Caco-2 (cell line): ENCODE results near the gene ZCCHC7. TPM values are rescaled to one million over a fixed set of nuclear protein-coding genes. Genes with fewer than 3 reads are reported as not detected.

Source experiments
- BruUV-seq: library from RNA; stranded (reverse); fragments of 400-500 nt; replicated peaks from 2 replicates; lab custom pipeline; 2021; lab: Mats Ljungman, UMichigan
- CTCF ChIA-PET: fragments of 300-600 bp; sonication (Branson Sonifier 250); formaldehyde crosslinking; loops from one replicate; lab custom pipeline; 2022; ENCODE audit warnings: antibody characterized with exemption; lab: Charles Lee
- POLR2A ChIA-PET: fragments of 300-600 bp; sonication (Branson Sonifier 250); formaldehyde crosslinking; loops from one replicate; lab custom pipeline; 2022; ENCODE audit warnings: antibody characterized with exemption; lab: Charles Lee
- DNase-seq, 2 experiments: peaks; one replicate each; pipeline versions ENCODE4 v3.0.0 to v3.0.0-alpha.2; 2020 to 2022
- H3K27me3 ChIP-seq: replicated peaks from 2 replicates; pipeline ENCODE4 v1.6.0; 2011; ENCODE audit warnings: low read length; ENCODE audit not compliant: control insufficient read depth, insufficient read depth
- H3K36me3 ChIP-seq: 2 replicates; pipeline ENCODE4 v1.5.1; 2011; ENCODE audit warnings: low read length; ENCODE audit not compliant: control insufficient read depth, insufficient read depth
- H3K4me1 ChIP-seq: fragments of 250-450 bp; sonication (Bioruptor Pico); 2 replicates; pipeline ENCODE4 v1.5.1; 2020; ENCODE audit warnings: mild to moderate bottlenecking
- H3K4me3 ChIP-seq: 2 replicates; pipeline ENCODE4 v1.5.1; 2011; ENCODE audit warnings: low read depth, mild to moderate bottlenecking, control low read depth, low read length
- H3K9me3 ChIP-seq: fragments of 250-450 bp; sonication (Bioruptor Pico); 2 replicates; pipeline ENCODE4 v1.5.1; 2020; ENCODE audit warnings: mild to moderate bottlenecking, moderate library complexity
- H3K27ac Mint-ChIP-seq: one replicate; pipeline ENCODE4 v1.8.0; 2022; ENCODE audit warnings: mixed read lengths; ENCODE audit not compliant: unreplicated experiment
- H3K27me3 Mint-ChIP-seq: one replicate; pipeline ENCODE4 v1.8.0; 2022; ENCODE audit warnings: mixed read lengths; ENCODE audit not compliant: insufficient read depth, unreplicated experiment
- H3K36me3 Mint-ChIP-seq: one replicate; pipeline ENCODE4 v1.8.0; 2022; ENCODE audit warnings: mild to moderate bottlenecking, mixed read lengths; ENCODE audit not compliant: insufficient read depth, unreplicated experiment
- H3K4me1 Mint-ChIP-seq: one replicate; pipeline ENCODE4 v1.8.0; 2022; ENCODE audit warnings: low read depth, mixed read lengths; ENCODE audit not compliant: unreplicated experiment
- H3K4me3 Mint-ChIP-seq: one replicate; pipeline ENCODE4 v1.8.0; 2022; ENCODE audit warnings: mild to moderate bottlenecking, moderate library complexity, mixed read lengths; ENCODE audit not compliant: unreplicated experiment
- H3K9me3 Mint-ChIP-seq: one replicate; pipeline ENCODE4 v1.8.0; 2022; ENCODE audit warnings: mixed read lengths; ENCODE audit not compliant: unreplicated experiment
- CTCF ChIP-seq, 2 experiments: fragments of 200-600 bp in 1 of 2; IDR thresholded peaks; 1 replicate in 1 of 2; 2 replicates in 1 of 2; pipeline versions ENCODE4 v1.5.1 to v1.8.0; 2011 to 2022; ENCODE audit warnings: antibody characterized with exemption in 1 of 2, control low read depth in 1 of 2, inconsistent platforms in 1 of 2, low read depth in 1 of 2, low read length in 1 of 2, mild to moderate bottlenecking in 1 of 2, moderate library complexity in 1 of 2; ENCODE audit not compliant: insufficient read depth in 1 of 2, severe bottlenecking in 1 of 2, unreplicated experiment in 1 of 2
- intact Hi-C: fragments of 100-400 bp; cut with micrococcal nuclease; formaldehyde crosslinking; loops from one replicate; pipeline ENCODE4 v1.10.0; 2022; ENCODE audit not compliant: unreplicated experiment
- total RNA-seq: library from RNA; stranded (reverse); gene quantifications from 2 replicates; pipeline ENCODE4 v1.2.3, GENCODE V29; 2022

Gene ZCCHC7
- total RNA-seq, 1 experiment from 2014 or later, result 22.0 TPM

DNA sequence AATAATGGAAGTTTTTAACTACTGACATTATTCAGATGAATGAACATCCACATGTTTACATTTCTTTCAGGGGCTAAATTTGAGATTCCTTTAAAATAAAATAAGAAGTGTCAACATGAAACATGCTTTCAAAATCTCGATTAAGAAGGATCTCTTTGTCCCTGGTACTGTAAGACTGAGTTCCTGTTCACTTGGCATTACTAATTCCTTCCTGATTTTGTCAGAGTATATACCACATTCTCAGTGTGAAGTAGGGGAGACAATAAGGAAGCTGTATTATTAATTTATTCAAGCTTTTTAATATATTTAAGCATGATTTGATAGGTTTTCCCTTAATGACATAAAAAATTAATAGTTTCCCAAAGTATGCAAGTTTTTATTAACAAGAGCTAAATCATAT is 220.6 kb downstream of the ZCCHC7 start:
- ChIA-PET POLR2A (no interaction called here), CTCF (no interaction called here)
- Histone ChIP-seq H3K9me3 (no peaks in the 10 kb centered on the region), H3K4me3 (no peak overlapping the region), H3K27me3 (no peaks in the 10 kb centered on the region), H3K4me1 (no peaks in the 10 kb centered on the region; the same call in 1 of the 2 replicates), H3K36me3 (no peaks in the 10 kb centered on the region)
- Mint-ChIP-seq H3K9me3 (no peaks in the 10 kb centered on the region), H3K27me3 (no peaks in the 10 kb centered on the region), H3K4me1 (no peaks in the 10 kb centered on the region), H3K27ac (no peak overlapping the region), H3K4me3 (no peak overlapping the region), H3K36me3 (no peaks in the 10 kb centered on the region)
- intact Hi-C loops, result no loop called here
- no peak for TF ChIP-seq CTCF (IDR thresholded peaks at IDR 0.05; ENCODE audit: insufficient read depth in 1 of 2, low read depth in 1 of 2, low read length in 1 of 2, severe bottlenecking in 1 of 2, unreplicated experiment in 1 of 2)
- DNase-seq, result no peak
- BruUV-seq, result no TSS peak

- H3K9me3 Mint-ChIP-seq, result no peaks in the 10 kb centered on the region
- DNase-seq, result no peak
- no peak for TF ChIP-seq CTCF (IDR thresholded peaks at IDR 0.05; ENCODE audit: insufficient read depth in 1 of 2, low read depth in 1 of 2, low read length in 1 of 2, severe bottlenecking in 1 of 2, unreplicated experiment in 1 of 2)
- H3K36me3 Mint-ChIP-seq, result no peaks in the 10 kb centered on the region
- H3K4me3 Mint-ChIP-seq, result no peak overlapping the region
- Histone ChIP-seq H3K9me3 (no peaks in the 10 kb centered on the region), H3K27me3 (no peaks in the 10 kb centered on the region), H3K36me3 (no peaks in the 10 kb centered on the region), H3K4me3 (no peak overlapping the region), H3K4me1 (no peaks in the 10 kb centered on the region; the same call in 1 of the 2 replicates)
- ChIA-PET POLR2A (no interaction called here), CTCF (no interaction called here)
- no peaks in the 10 kb centered on the region for H3K4me1 Mint-ChIP-seq
- no peak overlapping the region for H3K27ac Mint-ChIP-seq
- no peaks in the 10 kb centered on the region for H3K27me3 Mint-ChIP-seq
- intact Hi-C loops, result no loop called here
- no TSS peak for BruUV-seq
These were observed 221.3 kb downstream of the ZCCHC7 start for GRCh38 chr9:37341704-37342103.

DNA sequence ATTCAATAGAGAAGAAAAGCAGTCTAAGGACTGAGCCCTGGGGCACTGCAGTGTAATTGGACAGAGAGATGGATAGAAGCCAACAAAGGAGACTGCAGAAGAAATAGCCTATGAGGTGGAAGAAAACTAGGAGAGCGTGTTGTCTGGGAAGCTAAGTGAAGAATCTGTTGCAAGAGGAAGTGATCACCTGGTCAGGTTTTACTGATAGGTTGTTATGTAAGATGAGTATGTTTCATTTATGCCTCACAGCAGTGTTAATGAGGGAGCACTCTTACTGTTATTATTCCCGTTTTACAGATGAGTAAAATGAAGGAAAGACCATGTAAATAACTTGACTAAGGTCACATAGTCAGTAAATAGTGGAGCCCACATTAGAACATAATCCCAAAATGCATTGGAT is 222.1 kb downstream of the ZCCHC7 start:
- Mint-ChIP-seq H3K27ac (no peak overlapping the region), H3K4me1 (no peaks in the 10 kb centered on the region), H3K27me3 (no peaks in the 10 kb centered on the region), H3K36me3 (no peaks in the 10 kb centered on the region), H3K9me3 (no peaks in the 10 kb centered on the region), H3K4me3 (no peak overlapping the region)
- TF ChIP-seq CTCF (IDR thresholded peaks at IDR 0.05; ENCODE audit: insufficient read depth in 1 of 2, low read depth in 1 of 2, low read length in 1 of 2, severe bottlenecking in 1 of 2, unreplicated experiment in 1 of 2), result no peak
- DNase-seq, result no peak
- POLR2A ChIA-PET, result no interaction called here
- BruUV-seq, result no TSS peak
- Histone ChIP-seq H3K9me3 (no peaks in the 10 kb centered on the region), H3K4me3 (no peak overlapping the region), H3K36me3 (no peaks in the 10 kb centered on the region), H3K27me3 (no peaks in the 10 kb centered on the region), H3K4me1 (no peaks in the 10 kb centered on the region; the same call in 1 of the 2 replicates)
- intact Hi-C loops, result no loop called here
- CTCF ChIA-PET, result no interaction called here
